Glutamatergic neuron (in vitro differentiated cells): ENCODE data around the gene TIE1. TPM values are rescaled to one million over a fixed set of nuclear protein-coding genes. Genes with fewer than 3 reads are reported as not detected.

Source experiments
- DNase-seq: peaks from one replicate; pipeline ENCODE4 v3.0.0; 2022
- H3K27ac Mint-ChIP-seq: one replicate; pipeline ENCODE4 v1.8.0; 2020; ENCODE audit warnings: mild to moderate bottlenecking, mixed read lengths, inconsistent platforms; ENCODE audit not compliant: unreplicated experiment
- H3K27me3 Mint-ChIP-seq: one replicate; pipeline ENCODE4 v1.8.0; 2020; ENCODE audit warnings: mild to moderate bottlenecking, moderate library complexity, mixed read lengths, inconsistent platforms; ENCODE audit not compliant: unreplicated experiment
- H3K36me3 Mint-ChIP-seq: one replicate; pipeline ENCODE4 v1.8.0; 2020; ENCODE audit warnings: mild to moderate bottlenecking, mixed read lengths, inconsistent platforms; ENCODE audit not compliant: unreplicated experiment
- H3K4me1 Mint-ChIP-seq: one replicate; pipeline ENCODE4 v1.8.0; 2020; ENCODE audit warnings: mild to moderate bottlenecking, low read depth, mixed read lengths, inconsistent platforms; ENCODE audit not compliant: unreplicated experiment
- H3K4me3 Mint-ChIP-seq: one replicate; pipeline ENCODE4 v1.8.0; 2020; ENCODE audit warnings: mild to moderate bottlenecking, mixed read lengths, inconsistent platforms; ENCODE audit not compliant: unreplicated experiment
- H3K9me3 Mint-ChIP-seq: one replicate; pipeline ENCODE4 v1.8.0; 2020; ENCODE audit warnings: mild to moderate bottlenecking, moderate library complexity, mixed read lengths, inconsistent platforms; ENCODE audit not compliant: unreplicated experiment
- microRNA-seq: library from miRNA; unstranded; fragments of <30 nt; microRNA quantifications from one replicate; pipeline ENCODE4, GENCODE V29; 2020; ENCODE audit not compliant: unreplicated experiment
- total RNA-seq: library from RNA; stranded (reverse); fragmentation: NEBNext Ultra II Directional; extraction: Animal tissue kit (Norgen Biotek cat#: 25700); gene quantifications from one replicate; pipeline ENCODE4 v1.2.1, GENCODE V29; 2021; ENCODE audit not compliant: unreplicated experiment
- TF ChIP-seq, protein P1 (sequence below): fragments of 200-600 bp; sonication (generic); IDR thresholded peaks from one replicate; pipeline ENCODE4 v1.5.0; 2021; ENCODE audit not compliant: partially characterized antibody, unreplicated experiment

Gene TIE1
- total RNA-seq, 1 donor from 2014 or later, result 11.3 TPM

DNA sequence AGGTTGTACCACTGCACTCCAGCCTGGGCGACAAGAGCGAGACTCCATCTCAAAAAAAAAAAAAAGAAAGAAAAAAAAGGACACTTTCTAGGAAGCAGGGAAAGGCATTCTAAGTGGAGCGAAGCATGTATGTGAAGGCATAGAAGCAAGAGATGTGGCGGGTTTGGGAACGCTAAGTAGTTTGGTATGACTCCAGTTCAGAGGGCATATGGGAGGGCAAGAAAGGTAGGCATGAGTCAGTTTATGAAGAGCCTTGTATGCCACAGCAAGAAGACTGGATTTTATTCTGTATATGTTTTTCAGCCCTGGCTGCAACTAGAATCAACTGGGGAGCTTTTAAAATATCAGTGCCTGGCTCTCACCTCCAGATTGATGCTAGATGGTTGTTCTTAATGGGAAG is 71.4 kb downstream of the TIE1 start:
- no peak for DNase-seq
- H3K4me1 Mint-ChIP-seq, result peaks cover 5% of the 10 kb centered on the region
- H3K9me3 Mint-ChIP-seq, result peaks cover 4% of the 10 kb centered on the region
- H3K27me3 Mint-ChIP-seq, result no peaks in the 10 kb centered on the region
- no peaks in the 10 kb centered on the region for H3K36me3 Mint-ChIP-seq
- no peak overlapping the region for H3K4me3 Mint-ChIP-seq
- TF ChIP-seq, protein P1, sequence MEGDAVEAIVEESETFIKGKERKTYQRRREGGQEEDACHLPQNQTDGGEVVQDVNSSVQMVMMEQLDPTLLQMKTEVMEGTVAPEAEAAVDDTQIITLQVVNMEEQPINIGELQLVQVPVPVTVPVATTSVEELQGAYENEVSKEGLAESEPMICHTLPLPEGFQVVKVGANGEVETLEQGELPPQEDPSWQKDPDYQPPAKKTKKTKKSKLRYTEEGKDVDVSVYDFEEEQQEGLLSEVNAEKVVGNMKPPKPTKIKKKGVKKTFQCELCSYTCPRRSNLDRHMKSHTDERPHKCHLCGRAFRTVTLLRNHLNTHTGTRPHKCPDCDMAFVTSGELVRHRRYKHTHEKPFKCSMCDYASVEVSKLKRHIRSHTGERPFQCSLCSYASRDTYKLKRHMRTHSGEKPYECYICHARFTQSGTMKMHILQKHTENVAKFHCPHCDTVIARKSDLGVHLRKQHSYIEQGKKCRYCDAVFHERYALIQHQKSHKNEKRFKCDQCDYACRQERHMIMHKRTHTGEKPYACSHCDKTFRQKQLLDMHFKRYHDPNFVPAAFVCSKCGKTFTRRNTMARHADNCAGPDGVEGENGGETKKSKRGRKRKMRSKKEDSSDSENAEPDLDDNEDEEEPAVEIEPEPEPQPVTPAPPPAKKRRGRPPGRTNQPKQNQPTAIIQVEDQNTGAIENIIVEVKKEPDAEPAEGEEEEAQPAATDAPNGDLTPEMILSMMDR, result no peak
- H3K27ac Mint-ChIP-seq, result no peak overlapping the region

Small RNA genes within 50 kb of the gene (microRNA-seq; reads per million reads assigned to microRNA genes)
- gene MIR6734, result 4.8 reads per million, percentile 31 among the genes with 10 or more reads in this experiment

Other genes with a start within 250 kb of the TIE1 start
- 31.3 TPM for gene EBNA1BP2, start 128.7 kb upstream of the TIE1 start, total RNA-seq
- gene CFAP57, start 128.7 kb upstream of the TIE1 start, total RNA-seq, result 5.0 TPM
- gene TMEM125, start 31.0 kb upstream of the TIE1 start, total RNA-seq, result not detected
- gene C1orf210, start 15.4 kb upstream of the TIE1 start, total RNA-seq, result not detected
- gene MPL, start 36.8 kb downstream of the TIE1 start, total RNA-seq, result not detected
- 22.5 TPM for gene CDC20, start 58.0 kb downstream of the TIE1 start, total RNA-seq
- 18.7 TPM for gene ELOVL1, start 67.0 kb downstream of the TIE1 start, total RNA-seq
- 39.1 TPM for gene MED8, start 88.8 kb downstream of the TIE1 start, total RNA-seq
- 85.3 TPM for gene SZT2, start 88.9 kb downstream of the TIE1 start, total RNA-seq
- gene HYI, start 152.9 kb downstream of the TIE1 start, total RNA-seq, result 18.7 TPM
- gene PTPRF, start 229.9 kb downstream of the TIE1 start, total RNA-seq, result 171 TPM